ENCODE measurements around the gene EGLN1.
"Not testable (repeated sequence)": the region's sequence is repeated elsewhere in the genome, so short reads cannot be mapped to it uniquely, and the experiment has no call there.

EGLN1 gene

GRCh38 chr1:231421971-231422797 lies at the start of gene EGLN1:
TSS of gene EGLN1 (minus strand) at chr1:231422287. CDS start at chr1:231421888, 399 bp downstream.
- DNase-seq (ENCODE audit: low read depth): peak; percentile 88

GRCh38 chr1:231471500-231471899 lies 49.4 kb upstream of the EGLN1 start:
- not testable (repeated sequence) for DNase-seq (ENCODE audit: low read depth)

GRCh38 chr1:231471027-231471426 lies 48.9 kb upstream of the EGLN1 start:
- DNase-seq (ENCODE audit: low read depth): not testable (repeated sequence)

- no peak for DNase-seq (ENCODE audit: low read depth)
Measured at GRCh38 chr1:231467986-231468385, 45.9 kb upstream of the EGLN1 start.

GRCh38 chr1:231465051-231465450 lies 43.0 kb upstream of the EGLN1 start:
- DNase-seq (ENCODE audit: low read depth): no peak

- DNase-seq (ENCODE audit: low read depth): no peak
Measured at GRCh38 chr1:231463541-231463940, 41.5 kb upstream of the EGLN1 start.

GRCh38 chr1:231460614-231461013 lies 38.5 kb upstream of the EGLN1 start:
- DNase-seq (ENCODE audit: low read depth): peak; percentile 12

- not testable (repeated sequence) for DNase-seq (ENCODE audit: low read depth)
Measured at GRCh38 chr1:231459438-231459837, 37.4 kb upstream of the EGLN1 start.

GRCh38 chr1:231457956-231458355 lies 35.9 kb upstream of the EGLN1 start:
- DNase-seq (ENCODE audit: low read depth): not testable (repeated sequence)

- DNase-seq (ENCODE audit: low read depth): not testable (repeated sequence)
Measured at GRCh38 chr1:231454133-231454532, 32.0 kb upstream of the EGLN1 start.

- no peak for DNase-seq (ENCODE audit: low read depth)
Measured at GRCh38 chr1:231446138-231446537, 24.1 kb upstream of the EGLN1 start.

- no peak for DNase-seq (ENCODE audit: low read depth)
Measured at GRCh38 chr1:231444059-231444458, 22.0 kb upstream of the EGLN1 start.

- no peak for DNase-seq (ENCODE audit: low read depth)
Measured at GRCh38 chr1:231443363-231443762, 21.3 kb upstream of the EGLN1 start.

GRCh38 chr1:231442735-231443134 lies 20.6 kb upstream of the EGLN1 start:
- peak; percentile 47 for DNase-seq (ENCODE audit: low read depth)

GRCh38 chr1:231432996-231433395 lies 10.9 kb upstream of the EGLN1 start:
- DNase-seq (ENCODE audit: low read depth): no peak

GRCh38 chr1:231431665-231432415 lies 9.8 kb upstream of the EGLN1 start:
- no peak for DNase-seq (ENCODE audit: low read depth)

GRCh38 chr1:231430678-231431352 lies 8.7 kb upstream of the EGLN1 start:
- DNase-seq (ENCODE audit: low read depth): not testable (repeated sequence)

GRCh38 chr1:231428377-231428776 lies 6.3 kb upstream of the EGLN1 start:
- DNase-seq (ENCODE audit: low read depth): no peak

GRCh38 chr1:231424950-231425805 lies 3.1 kb upstream of the EGLN1 start:
- DNase-seq (ENCODE audit: low read depth): peak; percentile 15

- no peak for DNase-seq (ENCODE audit: low read depth)
Measured at GRCh38 chr1:231423648-231424047, 1.6 kb upstream of the EGLN1 start.

GRCh38 chr1:231422798-231423309 lies 767 bp upstream of the EGLN1 start:
- DNase-seq (ENCODE audit: low read depth): no peak
